ENCODE results near the gene TSPAN4. TPM values are rescaled to one million over a fixed set of nuclear protein-coding genes. Genes with fewer than 3 reads are reported as not detected.

TSPAN4 gene
- 136 to 205 TPM (median 200 TPM) in 5 replicates for total RNA-seq (2022; extraction: Qiagen RNA extraction)

GRCh38 chr11:842370-843002 is at the start of gene TSPAN4, which contains the start of gene POLR2L:
Gene TSPAN4, plus strand, starts transcription at chr11:842852. Its CDS starts 7,453 bp downstream, at chr11:850305.
Gene POLR2L, minus strand, starts transcription at chr11:842529. Its CDS starts 21 bp downstream, at chr11:842508.

GRCh38 chr11:798093-798713 is 44.4 kb upstream of the TSPAN4 start, which contains the start of gene SLC25A22:
Gene SLC25A22, minus strand, starts transcription at chr11:798281. Its CDS starts 3,275 bp downstream, at chr11:795006.

GRCh38 chr11:809287-810039 is 33.2 kb upstream of the TSPAN4 start, which contains the start of gene RPLP2:
Gene RPLP2, plus strand, starts transcription at chr11:809967. Its CDS starts 268 bp downstream, at chr11:810235.

DNA sequence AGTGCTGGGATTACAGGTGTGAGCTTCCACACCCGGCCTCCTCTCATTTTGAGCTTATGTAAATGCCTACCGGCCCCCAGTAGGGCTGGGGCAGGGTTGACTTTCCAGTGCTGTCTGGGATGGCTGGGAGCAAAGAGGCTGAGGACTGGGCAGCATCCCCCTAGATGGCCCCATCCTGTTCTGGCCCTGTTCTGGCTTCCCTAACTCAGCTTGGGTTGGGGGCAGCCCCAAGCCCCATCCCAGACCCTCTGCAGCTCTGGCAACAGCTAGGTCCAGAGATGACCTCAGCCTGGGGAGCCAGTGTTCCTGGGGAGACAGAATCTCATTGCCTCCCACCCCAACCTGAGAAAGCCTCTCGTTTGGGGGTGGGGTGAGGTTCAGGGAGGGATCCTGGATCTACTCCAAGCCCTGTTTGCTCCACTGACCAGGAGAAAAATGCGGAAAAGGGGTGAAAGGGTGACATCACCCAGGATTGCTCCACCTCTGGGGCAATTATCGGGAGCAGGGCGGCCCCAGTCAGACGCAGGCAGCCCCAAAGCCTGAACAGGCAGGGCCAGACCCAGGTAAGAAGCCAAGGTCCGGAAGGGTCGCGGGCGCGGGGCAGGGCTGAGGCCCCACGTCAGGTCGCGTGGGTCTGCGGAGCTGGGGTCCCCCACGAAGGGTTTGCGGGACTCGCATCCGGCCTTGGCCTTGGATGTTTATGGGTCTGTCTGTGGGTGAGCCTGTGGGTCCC is 24.1 kb upstream of the TSPAN4 start, which contains the start of gene PNPLA2:
Gene PNPLA2, plus strand, starts transcription at position 519 of the 733 bp plus-strand sequence. CDS start 805 bp downstream, outside the sequence.

DNA sequence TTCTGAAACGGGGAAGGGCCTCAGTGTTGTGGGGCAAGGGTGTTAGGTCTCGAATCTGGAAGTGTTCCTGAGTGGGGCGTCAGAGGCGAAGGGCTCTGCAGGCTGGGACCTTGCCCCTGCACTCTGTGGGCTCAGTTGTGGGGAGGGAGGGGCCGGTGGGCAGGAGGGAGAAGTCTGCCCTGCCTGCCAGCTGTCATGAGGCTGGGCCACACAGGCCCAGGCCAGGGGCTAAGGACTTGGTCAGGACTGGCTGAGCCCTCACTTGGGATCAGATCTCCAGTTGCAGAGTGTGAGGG is 14.8 kb upstream of the TSPAN4 start, which contains the start of gene CRACR2B:
Gene CRACR2B, plus strand, starts transcription at position 23 of the 296 bp plus-strand sequence. CDS start 689 bp downstream, outside the sequence.

DNA sequence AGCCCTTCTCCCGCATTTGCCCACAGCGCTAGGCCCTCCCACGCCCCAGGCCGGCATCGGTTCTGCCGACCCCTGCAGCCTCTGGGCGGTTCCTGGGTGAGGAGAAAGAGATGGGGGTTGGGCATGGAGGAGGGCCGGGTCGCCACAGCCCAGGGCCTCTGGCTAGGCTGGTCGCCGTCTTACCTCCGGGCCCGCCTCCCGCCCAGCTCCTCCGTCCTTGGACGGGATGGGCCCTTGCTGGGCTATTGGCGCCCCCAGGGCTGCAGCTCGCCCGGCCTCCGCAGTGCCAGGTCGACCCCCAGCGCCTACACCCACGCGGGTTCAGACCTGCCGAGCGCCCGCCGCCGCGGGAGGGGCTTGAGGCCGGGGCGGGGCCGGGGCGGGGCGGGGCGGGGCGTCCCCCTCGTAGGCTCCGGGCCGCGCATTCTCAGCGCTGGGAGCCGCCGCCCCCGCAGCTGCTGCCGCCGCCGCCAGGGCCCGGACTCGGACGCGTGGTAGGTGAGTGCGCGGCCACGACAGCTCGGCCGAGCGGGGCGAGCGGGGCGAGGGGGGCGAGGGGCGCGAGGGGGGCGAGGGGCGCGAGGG is 10.0 kb upstream of the TSPAN4 start, which contains the start of gene CD151:
Gene CD151, plus strand, starts transcription at position 424 of the 585 bp plus-strand sequence. CDS start 3,118 bp downstream, outside the sequence.

GRCh38 chr11:910589-911030 is 68.0 kb downstream of the TSPAN4 start, which contains the start of gene CHID1:
Gene CHID1, minus strand, starts transcription at chr11:910810. Its CDS starts 5,994 bp downstream, at chr11:904816.

Other genes with a start within 250 kb of the TSPAN4 start
- 4.5 to 8.4 TPM (median 7.3 TPM) in 5 replicates for gene IRF7, start 226.9 kb upstream of the TSPAN4 start, total RNA-seq (2022; extraction: Qiagen RNA extraction)
- 0.03 to 0.41 TPM (median 0.09 TPM) in 5 replicates for gene CDHR5, start 217.9 kb upstream of the TSPAN4 start, total RNA-seq (2022; extraction: Qiagen RNA extraction)
- gene SCT, start 215.7 kb upstream of the TSPAN4 start, total RNA-seq (2022; extraction: Qiagen RNA extraction) = not detected in 5 replicates
- gene DRD4, start 205.6 kb upstream of the TSPAN4 start, total RNA-seq (2022; extraction: Qiagen RNA extraction) = 0.20 to 0.34 TPM (median 0.29 TPM) in 5 replicates
- gene DEAF1, start 147.6 kb upstream of the TSPAN4 start, total RNA-seq (2022; extraction: Qiagen RNA extraction) = 32.1 to 37.2 TPM (median 36.5 TPM) in 5 replicates
- 8.1 to 12.3 TPM (median 10.8 TPM) in 5 replicates for gene TMEM80, start 147.0 kb upstream of the TSPAN4 start, total RNA-seq (2022; extraction: Qiagen RNA extraction)
- gene EPS8L2, start 136.6 kb upstream of the TSPAN4 start, total RNA-seq (2022; extraction: Qiagen RNA extraction) = 75.7 to 126 TPM (median 112 TPM) in 5 replicates
- gene TALDO1, start 95.4 kb upstream of the TSPAN4 start, total RNA-seq (2022; extraction: Qiagen RNA extraction) = 373 to 432 TPM (median 392 TPM) in 5 replicates
- gene GATD1, start 65.4 kb upstream of the TSPAN4 start, total RNA-seq (2022; extraction: Qiagen RNA extraction) = 40.1 to 46.1 TPM (median 41.7 TPM) in 5 replicates
- gene CEND1, start 52.8 kb upstream of the TSPAN4 start, total RNA-seq (2022; extraction: Qiagen RNA extraction) = 1.6 to 2.9 TPM (median 2.1 TPM) in 5 replicates
- 21.2 to 36.1 TPM (median 32.3 TPM) in 5 replicates for gene SLC25A22, start 44.6 kb upstream of the TSPAN4 start, total RNA-seq (2022; extraction: Qiagen RNA extraction)
- 9.0 to 15.5 TPM (median 13.9 TPM) in 5 replicates for gene PIDD1, start 37.6 kb upstream of the TSPAN4 start, total RNA-seq (2022; extraction: Qiagen RNA extraction)
- gene RPLP2, start 32.9 kb upstream of the TSPAN4 start, total RNA-seq (2022; extraction: Qiagen RNA extraction) = 1,597 to 2,654 TPM (median 2,318 TPM) in 5 replicates
- gene PNPLA2, start 23.9 kb upstream of the TSPAN4 start, total RNA-seq (2022; extraction: Qiagen RNA extraction) = 37.0 to 61.7 TPM (median 57.7 TPM) in 5 replicates
- 3.3 to 7.2 TPM (median 6.2 TPM) in 5 replicates for gene CRACR2B, start 14.9 kb upstream of the TSPAN4 start, total RNA-seq (2022; extraction: Qiagen RNA extraction)
- 840 to 907 TPM (median 868 TPM) in 5 replicates for gene CD151, start 9.9 kb upstream of the TSPAN4 start, total RNA-seq (2022; extraction: Qiagen RNA extraction)
- 554 to 741 TPM (median 647 TPM) in 5 replicates for gene POLR2L, start 323 bp upstream of the TSPAN4 start, total RNA-seq (2022; extraction: Qiagen RNA extraction)
- gene CHID1, start 68.0 kb downstream of the TSPAN4 start, total RNA-seq (2022; extraction: Qiagen RNA extraction) = 72.1 to 77.3 TPM (median 74.4 TPM) in 5 replicates
- gene AP2A2, start 83.0 kb downstream of the TSPAN4 start, total RNA-seq (2022; extraction: Qiagen RNA extraction) = 26.6 to 35.8 TPM (median 33.6 TPM) in 5 replicates
- 0.05 TPM in 1 of 5 replicates, not detected in the others for gene MUC6, start 193.9 kb downstream of the TSPAN4 start, total RNA-seq (2022; extraction: Qiagen RNA extraction)
- gene MUC2, start 232.0 kb downstream of the TSPAN4 start, total RNA-seq (2022; extraction: Qiagen RNA extraction) = 0.04 to 0.24 TPM (median 0.12 TPM) in 5 replicates